H1 (cell line): ENCODE data around the gene SND1. TPM values are rescaled to one million over a fixed set of nuclear protein-coding genes. Genes with fewer than 3 reads are reported as not detected.

Experiments
- BCL11A ChIP-seq, 2 experiments: IDR thresholded peaks; one replicate each; pipeline ENCODE4 v1.6.1; 2011; ENCODE audit warnings: low read depth in 2 of 2, low read length in 2 of 2, mild to moderate bottlenecking in 2 of 2
- CBX5 ChIP-seq: fragments of 300-800, 300-1000 bp; sonication (generic); IDR thresholded peaks from 2 replicates; pipeline ENCODE4 v1.7.1; 2016; ENCODE audit warnings: antibody characterized with exemption, low read length, low read depth
- CBX8 ChIP-seq: fragments of 300-800, 300-1000 bp; sonication (generic); IDR thresholded peaks from 2 replicates; pipeline ENCODE4 v1.7.1; 2016; ENCODE audit warnings: low read depth, low read length, borderline replicate concordance
- CEBPB ChIP-seq: IDR thresholded peaks from 2 replicates; pipeline ENCODE4 v1.6.1; 2012; ENCODE audit warnings: low read depth, low read length
- CHD2 ChIP-seq: IDR thresholded peaks from 2 replicates; pipeline ENCODE4 v1.6.1; 2012; ENCODE audit warnings: low read length, improper control_type of control experiment
- HDAC6 ChIP-seq: IDR thresholded peaks from one replicate; pipeline ENCODE4 v1.7.1; 2012; ENCODE audit warnings: low read depth, mild to moderate bottlenecking, inconsistent platforms, low read length, moderate library complexity
- KDM1A ChIP-seq: fragments of 200-600, 300-600 bp; sonication (generic); IDR thresholded peaks from 2 replicates; pipeline ENCODE4 v1.7.1; 2016; ENCODE audit warnings: mild to moderate bottlenecking, low read length, borderline replicate concordance
- MAFK ChIP-seq: IDR thresholded peaks from 2 replicates; pipeline ENCODE4 v1.6.1; 2012; ENCODE audit warnings: low read depth, mild to moderate bottlenecking, improper control_type of control experiment, low read length
- POLR2A ChIP-seq, 2 experiments: IDR thresholded peaks; 1 replicate in 1 of 2; 2 replicates in 1 of 2; pipeline ENCODE4 v1.6.1; 2011; ENCODE audit warnings: low read depth in 2 of 2, low read length in 2 of 2, mild to moderate bottlenecking in 2 of 2; ENCODE audit errors: control extremely low read depth in 1 of 2
- RBBP5 ChIP-seq: IDR thresholded peaks from 2 replicates; pipeline ENCODE4 v1.7.1; 2012; ENCODE audit warnings: low read depth, mild to moderate bottlenecking, inconsistent platforms, low read length, moderate library complexity, borderline replicate concordance
- RXRA ChIP-seq: IDR thresholded peaks from 2 replicates; pipeline ENCODE4 v1.6.1; 2011; ENCODE audit warnings: low read depth, mild to moderate bottlenecking, low read length, moderate library complexity; ENCODE audit not compliant: insufficient read depth
- polyA plus RNA-seq, 7 experiments: library from polyadenylated mRNA; depleted of rRNA in 3 of 7; stranded (reverse) in 5 of 7; unstranded in 2 of 7; fragments of >200 nt in 5 of 7; fragments of 200-250 nt in 2 of 7; gene quantifications; 1 replicate in 5 of 7; 2 replicates in 1 of 7; 4 replicates in 1 of 7; pipeline versions ENCODE4 v1.2.1 to v1.2.3, GENCODE V29; 2011 to 2013; ENCODE audit warnings: missing spikeins in 2 of 7, mixed read lengths in 2 of 7
- total RNA-seq: library from RNA; stranded (reverse); fragmentation: NEBNext Ultra II Directional; extraction: Animal tissue kit (Norgen Biotek cat#: 25700); gene quantifications from 2 replicates; pipeline ENCODE4 v1.2.1, GENCODE V29; 2021
- TF ChIP-seq, protein P1 (sequence below): IDR thresholded peaks from 2 replicates; pipeline ENCODE4 v1.6.1; 2012; ENCODE audit warnings: low read length, inconsistent platforms

The SND1 gene
- total and polyA plus RNA-seq, 2 of the 8 experiments (the other 6 are each of a cell fraction or from before 2014, with no cell fraction given), result 122 to 290 TPM

GRCh38 chr7:127761196-127761595 is 109.2 kb downstream of the SND1 start (continued):
- TF ChIP-seq, protein P1, sequence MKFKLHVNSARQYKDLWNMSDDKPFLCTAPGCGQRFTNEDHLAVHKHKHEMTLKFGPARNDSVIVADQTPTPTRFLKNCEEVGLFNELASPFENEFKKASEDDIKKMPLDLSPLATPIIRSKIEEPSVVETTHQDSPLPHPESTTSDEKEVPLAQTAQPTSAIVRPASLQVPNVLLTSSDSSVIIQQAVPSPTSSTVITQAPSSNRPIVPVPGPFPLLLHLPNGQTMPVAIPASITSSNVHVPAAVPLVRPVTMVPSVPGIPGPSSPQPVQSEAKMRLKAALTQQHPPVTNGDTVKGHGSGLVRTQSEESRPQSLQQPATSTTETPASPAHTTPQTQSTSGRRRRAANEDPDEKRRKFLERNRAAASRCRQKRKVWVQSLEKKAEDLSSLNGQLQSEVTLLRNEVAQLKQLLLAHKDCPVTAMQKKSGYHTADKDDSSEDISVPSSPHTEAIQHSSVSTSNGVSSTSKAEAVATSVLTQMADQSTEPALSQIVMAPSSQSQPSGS, result no peak
- TF ChIP-seq RBBP5 (no peak), CEBPB (no peak), POLR2A (IDR thresholded peaks at IDR 0.05; ENCODE audit: control extremely low read depth in 1 of 2, low read depth in 2 of 2, low read length in 2 of 2) (no peak), CBX8 (no peak), MAFK (no peak), CHD2 (no peak), BCL11A (IDR thresholded peaks at IDR 0.05; ENCODE audit: low read depth in 2 of 2, low read length in 2 of 2) (no peak), CBX5 (no peak), KDM1A (no peak), HDAC6 (no peak), RXRA (no peak)
